Measurements from ENCODE around the gene NUPR1.

Gene NUPR1

GRCh38 chr16:28540346-28540745 is 1.6 kb upstream of the NUPR1 start:
- Histone ChIP-seq H3K4me2 (ENCODE audit: insufficient read depth, low read length, poor library complexity, severe bottlenecking) (no peak overlapping the region), H2BK15ac (ENCODE audit: low read length) (no peak overlapping the region)

DNA sequence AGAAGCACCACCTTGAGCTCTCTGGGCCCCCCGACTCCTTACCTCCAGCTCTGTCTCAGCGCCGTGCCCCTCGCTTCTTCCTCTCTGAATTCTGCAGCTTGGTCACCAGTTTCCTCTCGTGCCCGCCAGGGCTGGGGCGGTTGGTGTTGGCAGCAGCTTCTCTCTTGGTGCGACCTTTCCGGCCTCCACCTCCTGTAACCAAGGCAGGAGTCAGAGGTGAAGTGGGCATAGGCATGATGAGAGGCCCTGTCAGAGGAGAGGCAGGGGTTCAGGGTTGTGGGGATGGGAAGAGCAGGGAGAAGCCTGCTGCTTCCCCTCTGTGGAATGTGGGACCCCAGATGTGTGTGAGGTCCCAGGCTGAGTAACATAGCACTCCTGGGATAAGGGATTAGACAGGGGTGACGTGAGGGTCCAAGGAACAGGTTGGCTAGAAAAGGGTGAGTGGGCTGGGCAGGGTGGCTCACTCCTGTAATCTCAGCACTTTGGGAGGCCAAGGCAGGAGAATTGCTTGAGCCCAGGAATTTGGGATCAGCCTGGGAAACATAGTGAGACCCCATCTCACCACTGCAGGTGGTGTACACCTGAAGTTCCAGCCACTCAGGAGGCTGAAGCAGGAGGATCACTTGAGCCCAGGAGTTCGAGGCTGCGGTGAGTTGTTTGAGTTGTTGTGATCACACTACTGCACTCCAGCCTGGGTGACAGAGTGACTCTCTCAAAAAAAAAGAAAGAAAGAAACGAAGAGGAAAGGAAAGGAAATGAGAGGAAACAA is 626 bp downstream of the NUPR1 start:
- H4K8ac ChIP-seq (ENCODE audit: low read depth, low read length), result no peak overlapping the region
- DNase-seq (ENCODE audit: low spot score), result no peak
- peak overlapping the region; percentile 19 for H3K18ac ChIP-seq (ENCODE audit: low read length)
- H3K27me3 ChIP-seq (ENCODE audit: control insufficient read depth in 3 of 3, insufficient read depth in 3 of 3, low read depth in 1 of 3, low read length in 3 of 3), result no peaks in the 10 kb centered on the region
- peak overlapping the region; percentile 4 for H3K9ac ChIP-seq (ENCODE audit: low read depth, low read length, poor library complexity)
- no CpG with 5 or more reads among the region's 13 CpGs for WGBS, 2 donors (ENCODE audit: extremely low coverage in 2 of 2, insufficient read length in 2 of 2, insufficient replicate concordance in 1 of 2)
- no peaks in the 10 kb centered on the region for H3K36me3 ChIP-seq (replicated peaks in 1 of 2; ENCODE audit: control insufficient read depth in 2 of 2, insufficient read depth in 2 of 2, low read length in 2 of 2)
- H3K14ac ChIP-seq (ENCODE audit: low read length), result no peak overlapping the region
- no peak overlapping the region for H3K4ac ChIP-seq (ENCODE audit: low read length)
- peak overlapping the region; percentile 95 for H2AK5ac ChIP-seq (ENCODE audit: low read depth, low read length)
- H2AFZ ChIP-seq (ENCODE audit: low read length), result peak overlapping the region; percentile 81
- peaks cover 1% of the 10 kb centered on the region for H3K79me1 ChIP-seq (ENCODE audit: low read depth, low read length)
- H2BK15ac ChIP-seq (ENCODE audit: low read length), result no peak overlapping the region
- H4K91ac ChIP-seq (ENCODE audit: low read depth, low read length, poor library complexity), result no peak overlapping the region
- no peak overlapping the region for H3K4me2 ChIP-seq (ENCODE audit: insufficient read depth, low read length, poor library complexity, severe bottlenecking)
- no peak overlapping the region for H2BK120ac ChIP-seq (ENCODE audit: low read depth, low read length)
- H3K4me3 ChIP-seq (ENCODE audit: low read length in 2 of 2), result no peak overlapping the region
- H3K23ac ChIP-seq (ENCODE audit: low read depth, low read length, poor library complexity), result no peak overlapping the region
- H3K27ac ChIP-seq (replicated peaks; ENCODE audit: low read length), result no peak overlapping the region
- H3K4me1 ChIP-seq (ENCODE audit: control insufficient read depth in 2 of 2, insufficient read depth in 1 of 2, low read depth in 1 of 2, low read length in 2 of 2), result peaks cover 0 to 4% of the 10 kb centered on the region in 2 donors
- H3K9me3 ChIP-seq (replicated peaks in 1 of 2; ENCODE audit: control insufficient read depth in 2 of 2, insufficient read depth in 1 of 2, low read depth in 1 of 2, low read length in 2 of 2), result no peaks in the 10 kb centered on the region
- H2BK12ac ChIP-seq (ENCODE audit: low read length), result no peak overlapping the region
- H2BK5ac ChIP-seq (ENCODE audit: low read length), result no peak overlapping the region

More at GRCh38 chr16:28540346-28540745, 1.6 kb upstream of the NUPR1 start:
- Histone ChIP-seq H3K4me1 (ENCODE audit: control insufficient read depth in 2 of 2, insufficient read depth in 1 of 2, low read depth in 1 of 2, low read length in 2 of 2) (peaks cover 0 to 4% of the 10 kb centered on the region in 2 donors), H3K9me3 (replicated peaks in 1 of 2; ENCODE audit: control insufficient read depth in 2 of 2, insufficient read depth in 1 of 2, low read depth in 1 of 2, low read length in 2 of 2) (no peaks in the 10 kb centered on the region), H3K4me3 (ENCODE audit: low read length in 2 of 2) (no peak overlapping the region), H3K27ac (replicated peaks; ENCODE audit: low read length) (no peak overlapping the region), H3K4ac (ENCODE audit: low read length) (no peak overlapping the region), H3K36me3 (replicated peaks in 1 of 2; ENCODE audit: control insufficient read depth in 2 of 2, insufficient read depth in 2 of 2, low read length in 2 of 2) (no peaks in the 10 kb centered on the region), H2AFZ (ENCODE audit: low read length) (no peak overlapping the region), H2BK12ac (ENCODE audit: low read length) (no peak overlapping the region), H2BK5ac (ENCODE audit: low read length) (no peak overlapping the region), H3K18ac (ENCODE audit: low read length) (no peak overlapping the region), H3K14ac (ENCODE audit: low read length) (no peak overlapping the region), H3K79me1 (ENCODE audit: low read depth, low read length) (peaks cover 1% of the 10 kb centered on the region), H2AK5ac (ENCODE audit: low read depth, low read length) (no peak overlapping the region), H4K8ac (ENCODE audit: low read depth, low read length) (no peak overlapping the region), H4K91ac (ENCODE audit: low read depth, low read length, poor library complexity) (no peak overlapping the region), H3K9ac (ENCODE audit: low read depth, low read length, poor library complexity) (no peak overlapping the region), H2BK120ac (ENCODE audit: low read depth, low read length) (no peak overlapping the region), H3K27me3 (ENCODE audit: control insufficient read depth in 3 of 3, insufficient read depth in 3 of 3, low read depth in 1 of 3, low read length in 3 of 3) (no peaks in the 10 kb centered on the region), H3K23ac (ENCODE audit: low read depth, low read length, poor library complexity) (no peak overlapping the region)
- WGBS, 2 donors (ENCODE audit: extremely low coverage in 2 of 2, insufficient read length in 2 of 2, insufficient replicate concordance in 1 of 2), result no CpG with 5 or more reads among the region's 3 CpGs
- DNase-seq (ENCODE audit: low spot score), result no peak

DNA sequence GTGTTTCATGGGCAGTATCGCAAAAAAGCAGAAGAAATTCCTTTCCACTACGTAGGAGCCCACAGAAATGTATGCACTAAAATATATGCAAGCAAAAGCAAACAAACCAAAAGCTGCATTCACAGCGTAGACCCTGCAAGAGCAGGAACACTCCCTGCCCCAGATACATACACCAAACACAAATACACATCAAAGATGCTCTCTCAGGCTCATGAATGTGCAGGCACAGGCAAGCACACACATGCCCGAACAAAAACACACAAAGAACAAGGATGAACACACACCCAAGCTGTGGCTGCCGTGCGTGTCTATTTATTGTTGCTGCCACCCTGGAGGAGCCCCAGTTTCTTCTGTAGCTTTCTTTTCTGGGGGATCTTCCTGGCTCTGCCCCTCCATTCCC is 1.7 kb downstream of the NUPR1 start:
- no CpG with 5 or more reads among the region's 6 CpGs for WGBS, 2 donors (ENCODE audit: extremely low coverage in 2 of 2, insufficient read length in 2 of 2, insufficient replicate concordance in 1 of 2)
- Histone ChIP-seq H3K9me3 (replicated peaks in 1 of 2; ENCODE audit: control insufficient read depth in 2 of 2, insufficient read depth in 1 of 2, low read depth in 1 of 2, low read length in 2 of 2) (no peaks in the 10 kb centered on the region), H3K23ac (ENCODE audit: low read depth, low read length, poor library complexity) (no peak overlapping the region), H2BK5ac (ENCODE audit: low read length) (no peak overlapping the region), H3K9ac (ENCODE audit: low read depth, low read length, poor library complexity) (no peak overlapping the region), H4K91ac (ENCODE audit: low read depth, low read length, poor library complexity) (no peak overlapping the region), H2BK120ac (ENCODE audit: low read depth, low read length) (no peak overlapping the region), H3K4ac (ENCODE audit: low read length) (no peak overlapping the region), H2BK15ac (ENCODE audit: low read length) (no peak overlapping the region), H3K79me1 (ENCODE audit: low read depth, low read length) (no peaks in the 10 kb centered on the region), H3K36me3 (replicated peaks in 1 of 2; ENCODE audit: control insufficient read depth in 2 of 2, insufficient read depth in 2 of 2, low read length in 2 of 2) (no peaks in the 10 kb centered on the region), H3K4me3 (ENCODE audit: low read length in 2 of 2) (peak overlapping the region in 1 of 2 donors; percentile 56), H3K27me3 (ENCODE audit: control insufficient read depth in 3 of 3, insufficient read depth in 3 of 3, low read depth in 1 of 3, low read length in 3 of 3) (peaks cover 0 to 3% (median 0%) of the 10 kb centered on the region in 3 experiments), H3K27ac (replicated peaks; ENCODE audit: low read length) (no peak overlapping the region), H2AK5ac (ENCODE audit: low read depth, low read length) (no peak overlapping the region), H3K4me1 (ENCODE audit: control insufficient read depth in 2 of 2, insufficient read depth in 1 of 2, low read depth in 1 of 2, low read length in 2 of 2) (peaks cover 2 to 5% of the 10 kb centered on the region in 2 donors), H3K18ac (ENCODE audit: low read length) (no peak overlapping the region), H2BK12ac (ENCODE audit: low read length) (no peak overlapping the region), H4K8ac (ENCODE audit: low read depth, low read length) (no peak overlapping the region), H2AFZ (ENCODE audit: low read length) (peak overlapping the region; percentile 86), H3K4me2 (ENCODE audit: insufficient read depth, low read length, poor library complexity, severe bottlenecking) (no peak overlapping the region), H3K14ac (ENCODE audit: low read length) (no peak overlapping the region)
- no peak for DNase-seq (ENCODE audit: low spot score)

DNA sequence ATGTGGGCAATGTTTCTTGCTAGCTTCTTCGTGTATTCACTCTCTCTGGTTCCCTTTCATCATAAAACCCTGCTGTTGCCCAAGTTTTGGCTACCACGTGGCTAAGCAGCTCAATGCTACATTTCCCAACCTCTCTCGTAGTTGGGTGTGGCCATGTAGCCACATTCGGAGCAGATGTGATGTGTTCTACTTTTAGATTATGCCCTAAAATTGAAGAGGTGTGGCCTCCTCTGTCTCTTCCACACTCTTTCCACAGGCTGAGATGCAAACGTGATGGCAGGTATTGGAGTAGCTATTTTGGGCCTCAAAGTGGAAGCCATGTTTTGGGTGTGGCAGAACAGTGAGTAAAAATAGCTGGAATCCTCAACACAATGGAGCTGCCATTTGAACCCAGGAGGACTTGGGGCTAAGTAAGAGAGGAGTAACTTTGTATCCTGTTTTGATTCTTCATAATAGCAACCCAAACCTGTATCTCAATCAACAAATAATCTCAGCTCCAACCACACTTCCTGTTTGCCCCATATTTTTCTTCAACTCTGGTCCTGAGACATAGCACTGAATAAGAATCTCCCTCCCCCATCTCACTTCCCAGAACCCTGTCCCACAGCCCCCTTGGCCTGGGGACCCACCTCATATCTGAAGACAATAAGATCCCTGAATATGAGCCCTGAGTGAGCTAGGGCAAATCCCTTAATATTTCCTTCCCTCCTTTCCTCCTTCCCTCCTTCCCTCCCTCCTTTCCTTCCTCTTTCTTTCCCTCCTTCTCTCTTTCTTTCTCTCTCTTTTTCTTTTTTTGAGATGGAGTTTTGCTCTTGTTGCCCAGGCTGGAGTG is 4.0 kb downstream of the NUPR1 start:
- H2BK12ac ChIP-seq (ENCODE audit: low read length), result no peak overlapping the region
- no peak overlapping the region for H3K14ac ChIP-seq (ENCODE audit: low read length)
- H2BK15ac ChIP-seq (ENCODE audit: low read length), result no peak overlapping the region
- H3K4me3 ChIP-seq (ENCODE audit: low read length in 2 of 2), result no peak overlapping the region
- no peak overlapping the region for H2AFZ ChIP-seq (ENCODE audit: low read length)
- no peaks in the 10 kb centered on the region for H3K36me3 ChIP-seq (replicated peaks in 1 of 2; ENCODE audit: control insufficient read depth in 2 of 2, insufficient read depth in 2 of 2, low read length in 2 of 2)
- peaks cover 2 to 5% of the 10 kb centered on the region in 2 donors for H3K4me1 ChIP-seq (ENCODE audit: control insufficient read depth in 2 of 2, insufficient read depth in 1 of 2, low read depth in 1 of 2, low read length in 2 of 2)
- peaks cover 0 to 3% (median 0%) of the 10 kb centered on the region in 3 experiments for H3K27me3 ChIP-seq (ENCODE audit: control insufficient read depth in 3 of 3, insufficient read depth in 3 of 3, low read depth in 1 of 3, low read length in 3 of 3)
- no CpG with 5 or more reads among the region's 5 CpGs for WGBS, 2 donors (ENCODE audit: extremely low coverage in 2 of 2, insufficient read length in 2 of 2, insufficient replicate concordance in 1 of 2)
- H4K91ac ChIP-seq (ENCODE audit: low read depth, low read length, poor library complexity), result no peak overlapping the region
- H3K23ac ChIP-seq (ENCODE audit: low read depth, low read length, poor library complexity), result no peak overlapping the region
- no peak overlapping the region for H3K9ac ChIP-seq (ENCODE audit: low read depth, low read length, poor library complexity)
- H3K79me1 ChIP-seq (ENCODE audit: low read depth, low read length), result no peaks in the 10 kb centered on the region
- H3K4me2 ChIP-seq (ENCODE audit: insufficient read depth, low read length, poor library complexity, severe bottlenecking), result no peak overlapping the region
- no peak overlapping the region for H4K8ac ChIP-seq (ENCODE audit: low read depth, low read length)
- no peak overlapping the region for H2AK5ac ChIP-seq (ENCODE audit: low read depth, low read length)
- no peaks in the 10 kb centered on the region for H3K9me3 ChIP-seq (replicated peaks in 1 of 2; ENCODE audit: control insufficient read depth in 2 of 2, insufficient read depth in 1 of 2, low read depth in 1 of 2, low read length in 2 of 2)
- H3K4ac ChIP-seq (ENCODE audit: low read length), result no peak overlapping the region
- H3K27ac ChIP-seq (replicated peaks; ENCODE audit: low read length), result no peak overlapping the region
- DNase-seq (ENCODE audit: low spot score), result no peak
- no peak overlapping the region for H2BK120ac ChIP-seq (ENCODE audit: low read depth, low read length)
- no peak overlapping the region for H3K18ac ChIP-seq (ENCODE audit: low read length)
- no peak overlapping the region for H2BK5ac ChIP-seq (ENCODE audit: low read length)

All from neuronal stem cell (in vitro differentiated cells).